ENCODE data around the gene TFAP2D. TPM values are rescaled to one million over a fixed set of nuclear protein-coding genes. Genes with fewer than 3 reads are reported as not detected.
A peak's percentile ranks its signal among the peaks of the same experiment; 100 is the strongest.

Gene TFAP2D
- total RNA-seq, 1 donor: 5.1 TPM

DNA sequence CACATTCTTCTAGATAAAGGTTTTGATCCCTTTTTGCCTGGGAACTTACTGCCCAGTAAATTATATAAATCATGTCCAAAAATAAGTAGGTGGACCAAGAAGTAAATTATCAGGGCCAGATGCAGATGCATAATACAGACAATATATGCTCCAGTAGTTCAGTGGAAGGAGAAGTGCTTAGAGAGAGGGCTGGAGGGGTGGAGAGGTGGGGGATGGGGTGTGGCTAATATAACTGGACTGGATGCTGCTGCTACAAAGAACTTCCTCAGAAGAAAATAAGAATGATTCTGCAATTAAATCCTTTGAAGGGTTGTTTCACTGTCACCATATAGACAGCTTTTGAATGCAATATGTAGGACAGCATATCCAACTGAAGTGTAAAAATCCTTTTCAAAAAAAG is 14.8 kb upstream of the TFAP2D start:
- no peak for DNase-seq (ENCODE audit: low read depth)
- no peak overlapping the region for H3K4me3 ChIP-seq (ENCODE audit: low read depth, low read length)
- TF ChIP-seq, protein P1, sequence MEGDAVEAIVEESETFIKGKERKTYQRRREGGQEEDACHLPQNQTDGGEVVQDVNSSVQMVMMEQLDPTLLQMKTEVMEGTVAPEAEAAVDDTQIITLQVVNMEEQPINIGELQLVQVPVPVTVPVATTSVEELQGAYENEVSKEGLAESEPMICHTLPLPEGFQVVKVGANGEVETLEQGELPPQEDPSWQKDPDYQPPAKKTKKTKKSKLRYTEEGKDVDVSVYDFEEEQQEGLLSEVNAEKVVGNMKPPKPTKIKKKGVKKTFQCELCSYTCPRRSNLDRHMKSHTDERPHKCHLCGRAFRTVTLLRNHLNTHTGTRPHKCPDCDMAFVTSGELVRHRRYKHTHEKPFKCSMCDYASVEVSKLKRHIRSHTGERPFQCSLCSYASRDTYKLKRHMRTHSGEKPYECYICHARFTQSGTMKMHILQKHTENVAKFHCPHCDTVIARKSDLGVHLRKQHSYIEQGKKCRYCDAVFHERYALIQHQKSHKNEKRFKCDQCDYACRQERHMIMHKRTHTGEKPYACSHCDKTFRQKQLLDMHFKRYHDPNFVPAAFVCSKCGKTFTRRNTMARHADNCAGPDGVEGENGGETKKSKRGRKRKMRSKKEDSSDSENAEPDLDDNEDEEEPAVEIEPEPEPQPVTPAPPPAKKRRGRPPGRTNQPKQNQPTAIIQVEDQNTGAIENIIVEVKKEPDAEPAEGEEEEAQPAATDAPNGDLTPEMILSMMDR (IDR thresholded peaks at IDR 0.05; ENCODE audit: insufficient read depth, low read length): no peak

DNA sequence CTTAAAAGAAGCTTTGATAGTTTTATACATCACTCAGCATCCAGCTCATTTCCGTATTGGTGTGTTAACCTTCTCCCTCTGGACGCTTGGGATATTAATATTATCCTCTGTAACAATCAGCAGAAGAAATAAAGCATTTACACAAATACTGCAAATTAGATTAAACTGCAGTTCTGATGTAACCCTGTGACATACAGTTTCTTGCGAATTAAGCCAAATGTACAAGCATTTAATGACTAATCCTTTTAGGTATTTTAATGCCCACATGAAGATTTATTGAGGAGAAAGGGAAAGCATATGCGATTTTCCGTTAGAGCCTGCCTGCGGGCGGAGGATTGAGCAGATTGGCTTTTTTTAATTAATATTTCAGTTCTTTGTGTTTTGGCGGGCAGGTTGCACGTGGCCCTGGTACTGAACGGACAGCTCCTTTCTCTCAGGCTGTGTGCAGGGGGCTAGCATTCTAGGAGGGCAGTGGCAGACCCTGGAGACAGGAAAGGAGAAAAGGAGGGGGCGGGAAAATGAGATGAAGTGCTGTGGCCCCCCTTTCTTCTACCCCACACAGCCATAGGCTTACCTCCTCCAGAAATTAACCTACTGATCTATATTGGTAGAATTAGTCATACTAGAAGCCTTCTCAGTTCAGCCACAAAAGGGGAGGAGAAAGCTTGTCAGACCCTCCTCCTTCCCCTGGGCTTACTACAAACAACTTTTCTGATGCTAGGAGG is 14.1 kb upstream of the TFAP2D start:
- H3K4me3 ChIP-seq (ENCODE audit: low read depth, low read length): no peak overlapping the region
- TF ChIP-seq, protein P1 (IDR thresholded peaks at IDR 0.05; ENCODE audit: insufficient read depth, low read length): no peak
- DNase-seq (ENCODE audit: low read depth): no peak

DNA sequence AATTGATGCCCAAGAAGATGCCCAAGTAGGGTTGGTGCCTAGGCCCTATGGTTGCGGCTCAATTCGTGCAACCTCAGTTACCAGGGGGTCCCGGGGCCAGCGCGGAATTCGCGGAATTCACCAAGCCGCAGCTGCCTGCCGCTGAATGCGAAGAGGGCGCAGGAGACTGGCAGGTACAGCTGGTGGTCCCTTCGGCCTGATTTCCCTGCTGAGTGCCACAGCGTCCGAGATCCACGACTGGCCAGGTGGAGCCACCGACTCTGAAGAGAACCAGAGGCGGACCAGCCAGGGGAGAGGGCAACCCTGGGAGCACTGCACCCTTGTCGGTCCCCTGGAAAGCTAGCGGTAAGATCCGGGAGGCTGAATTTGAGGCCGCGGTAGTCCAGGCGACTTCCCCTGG is 6.8 kb upstream of the TFAP2D start:
- TF ChIP-seq, protein P1 (IDR thresholded peaks at IDR 0.05; ENCODE audit: insufficient read depth, low read length): no peak
- no peak for DNase-seq (ENCODE audit: low read depth)
- H3K4me3 ChIP-seq (ENCODE audit: low read depth, low read length): no peak overlapping the region

DNA sequence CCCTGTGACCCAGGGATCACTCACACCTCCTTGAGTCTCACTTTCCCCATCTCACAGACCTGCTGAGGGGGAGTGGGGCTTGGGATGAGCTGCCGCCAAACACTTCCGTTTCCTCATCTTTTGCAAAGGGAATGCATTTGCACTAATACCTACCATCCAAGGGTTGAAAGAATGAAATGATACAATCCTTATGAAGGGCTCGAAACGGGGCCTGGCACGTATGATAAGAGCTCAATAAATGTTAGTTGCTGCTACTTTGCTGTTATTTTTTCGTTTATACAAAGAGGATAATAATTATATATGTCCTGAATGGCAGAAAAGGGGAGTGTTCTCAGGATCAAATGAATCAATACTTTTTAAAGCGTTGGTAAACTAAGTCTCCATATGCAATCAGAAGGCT is 6.1 kb upstream of the TFAP2D start:
- TF ChIP-seq, protein P1 (IDR thresholded peaks at IDR 0.05; ENCODE audit: insufficient read depth, low read length): no peak
- DNase-seq (ENCODE audit: low read depth): no peak
- H3K4me3 ChIP-seq (ENCODE audit: low read depth, low read length): no peak overlapping the region

DNA sequence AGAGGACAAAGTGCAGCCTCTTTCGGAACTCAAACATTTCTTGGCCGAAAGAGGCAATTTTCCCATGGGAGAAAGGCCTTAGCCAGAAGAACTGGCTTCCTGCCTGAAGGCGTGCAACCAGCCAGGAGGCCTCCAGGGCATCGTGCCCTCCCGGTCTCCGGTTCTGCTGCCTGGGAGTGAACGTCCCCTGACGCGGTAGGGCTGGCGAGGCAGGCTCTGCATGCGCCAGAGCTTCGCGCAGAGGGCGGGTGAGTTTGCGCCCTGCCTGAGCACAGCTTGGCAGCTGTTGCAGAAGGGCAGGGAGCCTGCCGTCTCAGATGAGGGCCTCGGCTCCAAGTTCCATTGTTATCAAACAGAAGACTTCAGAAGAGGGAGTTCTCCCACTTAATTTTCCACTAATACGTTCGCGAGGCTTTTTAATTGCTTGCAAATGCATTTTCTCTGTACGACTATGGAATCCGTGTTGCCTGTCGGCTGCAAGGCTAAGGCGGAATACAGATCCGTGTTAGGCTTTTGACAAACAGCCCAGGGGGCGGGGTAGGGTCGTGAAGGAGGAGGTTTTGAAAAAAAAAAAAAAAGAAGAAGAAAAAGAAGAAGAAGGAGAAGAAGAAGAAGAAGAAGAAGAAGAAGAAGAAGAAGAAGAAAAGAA is 5.5 kb upstream of the TFAP2D start:
- H3K4me3 ChIP-seq (ENCODE audit: low read depth, low read length): no peak overlapping the region
- TF ChIP-seq, protein P1 (IDR thresholded peaks at IDR 0.05; ENCODE audit: insufficient read depth, low read length): no peak
- peak; percentile 23 for DNase-seq (ENCODE audit: low read depth)

DNA sequence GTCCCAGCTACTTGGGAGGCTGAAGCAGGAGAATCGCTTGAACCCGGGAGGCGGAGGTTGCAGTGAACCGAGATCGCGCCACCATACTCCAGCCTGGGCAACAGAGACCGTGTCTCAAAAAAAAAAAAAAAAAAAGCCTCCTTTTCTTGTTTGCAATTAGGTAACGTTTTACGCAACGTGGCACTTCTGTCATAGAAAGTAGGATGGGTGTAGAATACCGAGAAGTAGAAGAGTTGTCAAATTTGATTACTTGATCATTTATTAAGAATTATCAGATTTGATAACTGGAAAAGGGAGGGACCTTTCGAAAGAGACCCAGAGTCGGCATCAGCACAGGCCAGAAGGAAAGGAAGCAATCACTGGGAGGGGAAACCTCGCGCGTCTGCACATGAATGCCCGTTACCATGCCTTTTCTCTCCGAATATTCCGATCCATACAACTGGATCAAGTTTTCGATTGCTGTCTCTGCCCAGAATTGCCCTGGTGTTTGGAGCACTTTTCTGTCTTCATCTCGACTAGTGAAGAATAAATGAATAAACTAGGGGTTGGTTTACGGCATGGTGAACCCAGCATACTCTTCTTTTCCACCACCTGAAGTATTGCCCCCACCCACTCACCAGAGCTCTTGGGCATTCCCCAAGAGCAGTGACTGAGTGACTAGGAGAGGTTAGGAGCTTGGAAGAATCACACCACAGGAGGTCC is 4.5 kb upstream of the TFAP2D start:
- H3K4me3 ChIP-seq (ENCODE audit: low read depth, low read length): no peak overlapping the region
- no peak for DNase-seq (ENCODE audit: low read depth)
- TF ChIP-seq, protein P1 (IDR thresholded peaks at IDR 0.05; ENCODE audit: insufficient read depth, low read length): no peak
